Measurements from ENCODE around the gene UTP11.

DNA sequence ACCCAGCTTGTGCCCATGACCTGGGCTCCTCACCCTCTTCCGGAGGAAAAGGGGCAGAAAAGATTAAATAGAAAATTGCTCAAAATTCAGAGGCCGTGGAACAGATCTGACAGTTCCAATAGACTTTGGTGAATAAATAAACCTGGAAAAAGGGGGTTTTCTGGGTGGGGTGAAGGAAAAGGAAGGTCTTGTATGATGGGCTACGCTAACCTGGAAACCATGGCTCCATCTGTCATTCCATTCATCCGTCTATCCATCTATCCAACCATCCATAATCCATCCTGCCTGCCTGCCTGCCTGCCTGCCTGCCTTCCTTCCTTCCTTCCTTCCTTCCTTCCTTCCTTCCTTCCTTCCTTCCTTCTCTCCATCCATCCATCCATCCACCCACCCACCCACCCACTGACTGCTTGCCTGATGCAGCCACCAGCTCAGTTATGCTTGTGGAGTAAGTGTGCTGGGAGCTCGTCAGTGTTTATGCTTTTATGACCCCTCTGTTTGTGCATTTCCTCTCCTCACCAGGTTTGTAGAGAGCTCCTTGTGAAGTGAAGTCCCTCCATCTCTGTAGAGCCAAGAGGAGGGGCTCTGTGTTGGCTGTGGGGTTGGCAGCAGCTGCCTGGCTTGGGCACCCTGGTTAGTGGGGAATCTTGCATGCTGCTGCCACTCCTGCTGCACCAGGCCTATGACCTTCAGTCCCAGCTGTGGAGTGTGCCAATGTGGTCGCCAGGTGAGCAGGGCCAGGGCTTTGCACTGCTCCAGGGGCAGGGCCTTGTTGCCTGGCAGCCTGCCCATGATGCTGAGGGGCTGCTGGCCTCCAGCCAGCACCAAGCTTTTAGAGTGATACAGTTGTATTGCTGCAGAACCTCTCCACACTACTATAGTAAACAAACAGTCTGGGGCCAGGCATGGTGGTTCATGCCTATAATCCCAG is 50.1 kb downstream of the UTP11 start:
- TF ChIP-seq POLR2A (IDR thresholded peaks at IDR 0.05) (no peak), CTCF (IDR thresholded peaks at IDR 0.05) (no peak)
